Neutrophil (primary cell): ENCODE data around the gene ESPN.
"Not testable (repeated sequence)": the region's sequence is repeated elsewhere in the genome, so short reads cannot be mapped to it uniquely, and the experiment has no call there.

ENCODE experiments used
- H3K27ac ChIP-seq: fragments of 200-600 bp; sonication (generic); 2 replicates; pipeline ENCODE4 v1.5.1; 2016; ENCODE audit warnings: mild to moderate bottlenecking, moderate library complexity
- H3K27me3 ChIP-seq: fragments of 200-600 bp; sonication (generic); 2 replicates; pipeline ENCODE4 v1.6.0; 2016; ENCODE audit warnings: mild to moderate bottlenecking
- H3K36me3 ChIP-seq: fragments of 200-600 bp; sonication (generic); 2 replicates; pipeline ENCODE4 v1.5.1; 2017
- H3K4me1 ChIP-seq, 2 experiments: fragments of 200-600 bp in 1 of 2; sonication (generic) in 1 of 2; 1 replicate in 1 of 2; 2 replicates in 1 of 2; pipeline versions ENCODE4 v1.5.1 to v1.6.1; 2013 to 2016; ENCODE audit warnings: low read depth in 1 of 2, low read length in 1 of 2, mild to moderate bottlenecking in 1 of 2, moderate library complexity in 1 of 2; ENCODE audit not compliant: control insufficient read depth in 1 of 2, insufficient read depth in 1 of 2
- H3K4me3 ChIP-seq, 2 experiments: fragments of 200-600 bp in 1 of 2; sonication (generic) in 1 of 2; 1 replicate in 1 of 2; 2 replicates in 1 of 2; pipeline ENCODE4 v1.5.1; 2013 to 2016; ENCODE audit warnings: low read depth in 1 of 2, low read length in 1 of 2, mild to moderate bottlenecking in 1 of 2, moderate library complexity in 1 of 2
- H3K9me3 ChIP-seq: fragments of 200-600 bp; sonication (generic); 2 replicates; pipeline ENCODE4 v1.5.1; 2016
- TF ChIP-seq, protein P1 (sequence below): fragments of 200-600 bp; sonication (generic); IDR thresholded peaks from 2 replicates; pipeline ENCODE4 v1.5.1; 2016; ENCODE audit warnings: antibody characterized with exemption

Gene ESPN

DNA sequence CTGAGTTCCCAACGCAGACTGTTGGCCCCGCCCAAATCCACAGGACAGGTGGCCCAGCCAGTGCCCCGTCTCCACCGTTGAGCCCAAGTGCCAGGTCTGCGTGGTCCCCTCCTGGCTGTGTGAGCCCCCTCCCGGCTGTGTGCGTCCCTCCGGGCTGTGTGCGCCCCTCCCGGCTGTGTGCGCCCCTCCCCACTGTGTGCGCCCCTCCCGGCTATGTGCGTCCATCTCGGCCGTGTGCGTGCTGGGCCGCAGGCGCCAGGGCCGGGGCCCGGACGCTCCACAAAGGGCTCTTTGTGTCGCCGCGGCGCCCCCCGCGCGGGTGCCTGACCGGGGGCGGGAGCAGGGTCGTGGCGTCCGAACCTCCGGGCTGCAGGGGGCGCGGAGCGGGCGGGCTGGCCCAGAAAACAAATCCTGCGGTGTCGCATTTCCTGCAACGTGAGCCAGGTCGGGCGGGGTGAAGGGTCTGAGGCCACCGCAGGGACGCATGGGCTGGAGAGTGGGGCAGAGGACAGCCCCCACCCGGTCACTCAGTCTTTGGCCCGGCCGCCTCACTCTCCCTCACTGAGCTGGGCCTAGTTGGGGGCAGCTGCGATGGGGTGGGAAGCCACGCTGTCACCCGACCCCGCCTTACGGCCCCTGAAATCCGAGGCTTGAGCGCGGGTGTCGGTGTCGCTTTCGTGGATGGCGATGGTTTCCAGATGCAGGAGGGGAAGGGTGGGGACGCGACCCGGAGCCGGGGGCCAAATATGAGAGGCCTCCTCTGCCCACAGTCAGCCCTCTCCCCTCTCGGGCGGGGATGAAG is 22.6 kb downstream of the ESPN start:
- H3K27ac ChIP-seq = no peak overlapping the region
- H3K36me3 ChIP-seq = no peaks in the 10 kb centered on the region
- H3K9me3 ChIP-seq = no peaks in the 10 kb centered on the region
- peaks cover 94% of the 10 kb centered on the region for H3K27me3 ChIP-seq
- no peak overlapping the region for H3K4me3 ChIP-seq
- no peaks in the 10 kb centered on the region for H3K4me1 ChIP-seq
- TF ChIP-seq, protein P1, sequence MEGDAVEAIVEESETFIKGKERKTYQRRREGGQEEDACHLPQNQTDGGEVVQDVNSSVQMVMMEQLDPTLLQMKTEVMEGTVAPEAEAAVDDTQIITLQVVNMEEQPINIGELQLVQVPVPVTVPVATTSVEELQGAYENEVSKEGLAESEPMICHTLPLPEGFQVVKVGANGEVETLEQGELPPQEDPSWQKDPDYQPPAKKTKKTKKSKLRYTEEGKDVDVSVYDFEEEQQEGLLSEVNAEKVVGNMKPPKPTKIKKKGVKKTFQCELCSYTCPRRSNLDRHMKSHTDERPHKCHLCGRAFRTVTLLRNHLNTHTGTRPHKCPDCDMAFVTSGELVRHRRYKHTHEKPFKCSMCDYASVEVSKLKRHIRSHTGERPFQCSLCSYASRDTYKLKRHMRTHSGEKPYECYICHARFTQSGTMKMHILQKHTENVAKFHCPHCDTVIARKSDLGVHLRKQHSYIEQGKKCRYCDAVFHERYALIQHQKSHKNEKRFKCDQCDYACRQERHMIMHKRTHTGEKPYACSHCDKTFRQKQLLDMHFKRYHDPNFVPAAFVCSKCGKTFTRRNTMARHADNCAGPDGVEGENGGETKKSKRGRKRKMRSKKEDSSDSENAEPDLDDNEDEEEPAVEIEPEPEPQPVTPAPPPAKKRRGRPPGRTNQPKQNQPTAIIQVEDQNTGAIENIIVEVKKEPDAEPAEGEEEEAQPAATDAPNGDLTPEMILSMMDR = no peak

DNA sequence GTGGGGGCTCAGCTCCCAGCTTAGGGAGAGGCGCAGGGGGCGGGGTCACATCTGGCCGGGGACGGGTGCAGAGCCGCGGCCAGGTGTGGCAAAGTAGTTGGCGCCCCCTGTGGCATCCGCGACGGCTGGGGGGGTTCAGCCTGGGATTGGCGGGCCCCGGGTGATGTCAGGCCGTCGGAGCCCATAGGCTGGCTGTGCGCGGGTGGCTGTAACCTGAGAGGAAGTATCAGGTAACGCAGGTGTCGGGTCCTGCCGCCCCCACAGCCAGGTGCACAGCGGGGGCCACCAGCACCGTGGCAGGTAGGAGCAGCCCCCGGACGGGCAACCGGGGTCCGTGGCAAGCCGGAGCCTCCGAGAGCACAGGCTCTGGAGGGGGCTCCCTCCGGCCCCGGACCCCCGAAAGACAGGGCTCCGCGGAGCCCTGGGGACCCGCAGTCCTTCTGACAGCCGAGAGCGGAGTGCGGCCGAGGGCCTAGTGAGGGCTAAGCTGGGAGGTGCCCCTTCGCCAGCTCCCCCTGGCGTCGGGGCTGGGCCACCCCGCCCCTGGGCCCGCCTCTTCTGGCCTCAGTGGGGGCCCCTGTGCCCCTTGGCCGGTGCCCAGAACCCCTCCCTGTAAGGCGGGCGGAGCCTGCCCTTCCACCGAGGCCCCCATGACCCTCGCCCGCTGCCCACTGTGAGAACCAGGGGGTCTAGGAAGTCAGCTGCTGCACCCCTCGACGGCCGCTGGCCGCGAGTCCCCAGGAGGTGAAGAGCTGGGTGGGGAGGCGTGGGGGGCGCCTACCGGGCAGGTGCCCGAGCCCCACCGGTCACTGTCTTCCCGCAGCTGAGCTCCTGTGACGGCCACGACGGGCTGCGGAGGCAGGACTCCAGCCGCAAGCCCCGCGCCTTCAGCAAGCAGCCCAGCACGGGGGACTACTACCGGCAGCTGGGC is 23.5 kb downstream of the ESPN start:
- Histone ChIP-seq H3K4me1 (no peaks in the 10 kb centered on the region), H3K4me3 (no peak overlapping the region), H3K9me3 (no peaks in the 10 kb centered on the region), H3K27me3 (peaks cover 99% of the 10 kb centered on the region), H3K36me3 (no peaks in the 10 kb centered on the region), H3K27ac (no peak overlapping the region)
- TF ChIP-seq, protein P1 = no peak

DNA sequence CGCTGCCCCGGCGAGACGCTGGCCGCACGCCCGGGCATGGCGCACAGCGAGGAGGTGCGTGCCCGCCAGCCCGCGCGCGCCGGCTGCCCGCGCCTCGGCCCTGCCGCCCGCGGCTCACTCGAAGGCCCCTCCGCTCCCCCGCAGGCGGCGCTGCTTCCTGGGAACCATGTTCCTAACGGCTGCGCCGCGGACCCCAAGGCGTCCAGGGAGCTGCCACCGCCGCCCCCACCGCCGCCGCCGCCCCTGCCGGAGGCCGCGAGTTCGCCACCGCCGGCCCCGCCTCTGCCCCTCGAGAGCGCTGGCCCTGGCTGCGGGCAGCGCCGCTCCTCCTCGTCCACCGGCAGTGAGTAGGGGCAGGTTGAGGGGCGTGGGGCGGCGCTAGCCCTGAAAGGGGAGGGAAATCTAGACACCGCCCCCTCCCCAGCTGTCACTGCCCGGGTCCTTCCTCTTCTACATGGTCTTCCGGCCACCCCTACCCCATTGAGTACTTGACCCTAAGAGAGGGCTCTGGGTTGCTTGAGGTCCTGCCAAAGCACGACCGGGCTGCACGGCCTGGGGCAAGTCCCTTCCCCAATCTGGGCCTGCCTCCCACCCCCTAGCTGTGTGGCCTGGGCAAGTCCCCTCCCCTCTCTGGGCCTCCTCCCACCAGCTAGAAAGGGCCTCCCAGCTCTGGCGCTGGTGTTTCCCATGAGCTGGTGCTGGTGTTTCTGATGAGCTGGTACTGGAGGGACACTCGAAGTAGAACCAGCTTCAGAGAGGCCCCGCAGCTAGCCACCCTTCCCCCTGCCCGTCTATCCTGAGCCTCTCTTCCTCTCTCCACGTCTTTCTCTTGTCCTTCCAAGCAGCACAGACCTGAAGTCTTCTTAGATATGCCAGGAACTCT is 24.4 kb downstream of the ESPN start:
- Histone ChIP-seq H3K27ac (no peak overlapping the region), H3K27me3 (peaks cover 100% of the 10 kb centered on the region), H3K4me1 (no peaks in the 10 kb centered on the region), H3K9me3 (no peaks in the 10 kb centered on the region), H3K4me3 (no peak overlapping the region), H3K36me3 (no peaks in the 10 kb centered on the region)
- TF ChIP-seq, protein P1 = no peak

DNA sequence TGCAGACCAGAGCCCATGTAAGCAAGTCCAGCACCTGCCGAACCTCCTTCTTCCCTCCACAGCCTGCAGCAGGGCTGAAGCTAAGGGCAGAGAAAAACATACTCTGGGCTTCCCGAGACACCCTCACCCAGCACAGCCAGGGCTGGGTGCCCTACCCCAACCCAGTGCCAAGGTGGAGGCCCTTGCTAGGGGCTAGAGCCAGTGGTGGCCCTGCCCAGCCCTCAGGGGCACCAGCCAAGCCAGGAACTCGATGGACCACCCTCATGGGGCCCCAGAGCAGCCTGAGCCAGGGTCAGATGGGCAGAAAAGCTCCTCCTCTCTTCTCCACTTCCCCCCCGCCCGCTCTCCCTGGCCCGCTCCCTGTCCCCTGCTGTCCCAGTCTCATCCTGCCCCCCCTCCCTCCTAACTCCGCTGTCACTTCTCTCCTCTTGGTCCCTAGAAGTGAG is 25.5 kb downstream of the ESPN start:
- Histone ChIP-seq H3K4me1 (no peaks in the 10 kb centered on the region), H3K36me3 (no peaks in the 10 kb centered on the region), H3K9me3 (no peaks in the 10 kb centered on the region), H3K4me3 (no peak overlapping the region), H3K27ac (no peak overlapping the region), H3K27me3 (peaks cover 100% of the 10 kb centered on the region)
- TF ChIP-seq, protein P1 = no peak

DNA sequence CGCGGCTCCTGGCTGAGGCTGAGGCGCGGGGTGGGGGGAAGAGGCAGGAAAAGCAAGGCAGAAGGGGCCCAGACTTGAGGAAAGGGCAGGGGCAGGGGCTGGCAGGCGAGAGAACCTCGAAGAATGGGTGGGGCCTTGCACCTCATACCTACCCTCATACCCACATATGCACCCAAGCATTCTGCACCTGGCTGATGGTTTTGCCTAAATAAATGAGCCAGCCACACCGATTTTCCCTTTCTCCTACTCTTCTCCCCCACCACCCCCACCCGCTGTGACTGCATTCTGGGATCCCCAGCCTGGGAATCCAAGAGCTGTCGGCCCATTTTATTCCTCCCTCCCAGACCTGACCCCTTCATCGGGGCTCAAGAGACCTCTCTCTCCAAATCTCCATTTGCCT is 25.9 kb downstream of the ESPN start:
- H3K9me3 ChIP-seq, H3K4me3 ChIP-seq, H3K4me1 ChIP-seq, H3K36me3 ChIP-seq, H3K27ac ChIP-seq: not testable (repeated sequence)
- H3K27me3 ChIP-seq = peaks cover 100% of the 10 kb centered on the region
